Neuronal stem cell (in vitro differentiated cells): Measurements from ENCODE around the gene PLXNA4.

ENCODE experiments used
- DNase-seq: peaks from one replicate; pipeline ENCODE4 v3.0.0-alpha.2; 2013; ENCODE audit warnings: low spot score
- H2AFZ ChIP-seq: one replicate; pipeline ENCODE4 v1.6.1; 2013; ENCODE audit warnings: mild to moderate bottlenecking, low read length, inconsistent platforms
- H2AK5ac ChIP-seq: 2 replicates; pipeline ENCODE4 v1.6.1; 2013; ENCODE audit warnings: low read depth, mild to moderate bottlenecking, inconsistent platforms, low read length, moderate library complexity, mixed read lengths
- H2BK120ac ChIP-seq: 2 replicates; pipeline ENCODE4 v1.6.1; 2013; ENCODE audit warnings: low read depth, mild to moderate bottlenecking, inconsistent platforms, low read length, moderate library complexity, mixed read lengths
- H2BK12ac ChIP-seq: one replicate; pipeline ENCODE4 v1.6.1; 2013; ENCODE audit warnings: low read length, inconsistent platforms
- H2BK15ac ChIP-seq: 2 replicates; pipeline ENCODE4 v1.6.1; 2013; ENCODE audit warnings: mild to moderate bottlenecking, low read length, inconsistent platforms, mixed read lengths
- H2BK5ac ChIP-seq: one replicate; pipeline ENCODE4 v1.6.1; 2013; ENCODE audit warnings: inconsistent platforms, mild to moderate bottlenecking, low read length, moderate library complexity
- H3K14ac ChIP-seq: one replicate; pipeline ENCODE4 v1.6.1; 2013; ENCODE audit warnings: low read length, inconsistent platforms
- H3K18ac ChIP-seq: 2 replicates; pipeline ENCODE4 v1.6.1; 2013; ENCODE audit warnings: low read length, inconsistent platforms
- H3K23ac ChIP-seq: 2 replicates; pipeline ENCODE4 v1.6.1; 2013; ENCODE audit warnings: low read depth, mild to moderate bottlenecking, mixed read lengths, low read length, inconsistent platforms; ENCODE audit not compliant: poor library complexity
- H3K27ac ChIP-seq: replicated peaks from 3 replicates; pipeline ENCODE4 v1.5.1; 2013; ENCODE audit warnings: low read length, inconsistent platforms
- H3K27me3 ChIP-seq, 3 experiments: 2 replicates each; pipeline ENCODE4 v1.6.1; 2013; ENCODE audit warnings: low read length in 3 of 3, mild to moderate bottlenecking in 2 of 3, inconsistent platforms in 1 of 3, low read depth in 1 of 3, mixed read lengths in 1 of 3, moderate library complexity in 1 of 3; ENCODE audit not compliant: control insufficient read depth in 3 of 3, insufficient read depth in 3 of 3
- H3K36me3 ChIP-seq, 2 donors: replicated peaks in 1 of 2; 2 replicates each; pipeline ENCODE4 v1.6.1; 2013; ENCODE audit warnings: low read length in 2 of 2; ENCODE audit not compliant: control insufficient read depth in 2 of 2, insufficient read depth in 2 of 2
- H3K4ac ChIP-seq: 2 replicates; pipeline ENCODE4 v1.6.1; 2013; ENCODE audit warnings: inconsistent platforms, mild to moderate bottlenecking, low read length, moderate library complexity
- H3K4me1 ChIP-seq, 2 donors: 1 replicate in 1 of 2; 2 replicates in 1 of 2; pipeline ENCODE4 v1.6.1; 2013; ENCODE audit warnings: low read length in 2 of 2, low read depth in 1 of 2; ENCODE audit not compliant: control insufficient read depth in 2 of 2, insufficient read depth in 1 of 2
- H3K4me2 ChIP-seq: one replicate; pipeline ENCODE4 v1.6.1; 2013; ENCODE audit warnings: mild to moderate bottlenecking, low read length, inconsistent platforms; ENCODE audit not compliant: insufficient read depth, poor library complexity, severe bottlenecking
- H3K4me3 ChIP-seq, 2 donors: 2 replicates each; pipeline ENCODE4 v1.5.1; 2013; ENCODE audit warnings: low read length in 2 of 2, mild to moderate bottlenecking in 2 of 2, inconsistent platforms in 1 of 2, moderate library complexity in 1 of 2
- H3K79me1 ChIP-seq: one replicate; pipeline ENCODE4 v1.6.1; 2013; ENCODE audit warnings: low read depth, mild to moderate bottlenecking, inconsistent platforms, low read length, moderate library complexity
- H3K9ac ChIP-seq: one replicate; pipeline ENCODE4 v1.6.1; 2013; ENCODE audit warnings: mild to moderate bottlenecking, low read depth, low read length, inconsistent platforms; ENCODE audit not compliant: poor library complexity
- H3K9me3 ChIP-seq, 2 donors: replicated peaks in 1 of 2; 2 replicates each; pipeline versions ENCODE3 to v1.6.1; 2013; ENCODE audit warnings: low read length in 2 of 2, mild to moderate bottlenecking in 2 of 2, inconsistent platforms in 1 of 2, low read depth in 1 of 2, mixed read lengths in 1 of 2, moderate library complexity in 1 of 2; ENCODE audit not compliant: control insufficient read depth in 2 of 2, insufficient read depth in 1 of 2
- H4K8ac ChIP-seq: one replicate; pipeline ENCODE4 v1.6.1; 2013; ENCODE audit warnings: low read depth, mild to moderate bottlenecking, inconsistent platforms, low read length, moderate library complexity
- H4K91ac ChIP-seq: one replicate; pipeline ENCODE4 v1.6.1; 2013; ENCODE audit warnings: low read length, low read depth, mild to moderate bottlenecking, inconsistent platforms; ENCODE audit not compliant: poor library complexity
- WGBS, 2 donors: extraction: QIAGEN DNeasy Blood & Tissue Kit; methylation state at CpG; one replicate each; pipeline ENCODE4 v1.1.7; 2013; ENCODE audit warnings: missing lambda C conversion rate in 2 of 2, mixed read lengths in 1 of 2; ENCODE audit not compliant: insufficient read length in 2 of 2, insufficient replicate concordance in 1 of 2; ENCODE audit errors: extremely low coverage in 2 of 2; 5-methylcytosine and 5-hydroxymethylcytosine counted together

The PLXNA4 gene

DNA sequence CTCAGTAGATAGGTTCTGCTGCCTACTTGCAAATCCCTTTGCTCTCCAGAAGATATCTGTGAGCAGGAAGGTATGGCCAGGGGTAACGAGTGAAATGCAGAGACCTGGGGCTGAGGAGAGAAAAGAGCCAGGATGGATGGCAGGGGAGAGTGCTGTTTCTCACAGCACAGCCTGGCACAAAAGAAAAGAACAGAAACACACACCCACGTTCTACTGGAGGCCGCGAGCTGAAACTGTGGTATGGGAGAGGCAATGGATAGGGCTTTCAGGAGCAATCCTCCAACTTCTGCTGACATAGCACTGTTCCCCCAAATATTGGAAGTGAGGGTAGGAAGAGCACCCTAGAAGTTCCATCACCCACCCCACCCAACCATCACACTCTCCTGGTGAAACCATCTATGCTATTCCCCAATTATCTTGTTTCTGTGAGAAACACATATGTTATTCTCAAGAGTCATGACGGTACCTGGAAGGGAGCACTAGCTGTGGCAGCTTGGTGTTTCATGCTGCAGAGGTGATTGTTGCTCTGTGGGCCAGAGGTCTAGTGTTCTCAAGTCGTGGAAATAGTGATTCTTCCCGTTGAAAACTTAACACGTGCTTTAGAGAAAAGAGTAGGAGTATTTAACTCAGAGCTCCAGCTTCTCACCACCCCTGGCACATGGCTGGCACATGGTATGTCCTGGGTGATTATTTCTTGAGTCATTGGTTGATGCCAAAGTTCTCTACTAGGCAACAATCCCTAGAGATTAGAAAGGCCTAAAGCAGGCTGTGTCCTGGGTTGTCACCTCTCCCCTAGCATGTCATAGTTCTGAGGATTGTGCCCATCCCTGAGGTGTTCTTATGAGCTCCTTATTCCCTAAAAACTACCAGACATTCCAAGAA, 198.3 kb downstream of the PLXNA4 start:
- no peaks in the 10 kb centered on the region for H3K27me3 ChIP-seq
- H2AFZ ChIP-seq, result no peak overlapping the region
- H3K9ac ChIP-seq, result no peak overlapping the region
- no peak overlapping the region for H3K4me3 ChIP-seq
- H3K23ac ChIP-seq, result no peak overlapping the region
- DNase-seq, result no peak
- H3K4ac ChIP-seq, result no peak overlapping the region
- no peak overlapping the region for H4K8ac ChIP-seq
- H2BK5ac ChIP-seq, result no peak overlapping the region
- no peak overlapping the region for H4K91ac ChIP-seq
- no peak overlapping the region for H2BK120ac ChIP-seq
- no peak overlapping the region for H3K18ac ChIP-seq
- no peak overlapping the region for H3K4me2 ChIP-seq
- H3K4me1 ChIP-seq, result peaks cover 0 to 5% of the 10 kb centered on the region in 2 donors
- no peaks in the 10 kb centered on the region for H3K36me3 ChIP-seq
- no peak overlapping the region for H3K14ac ChIP-seq
- no peak overlapping the region for H2AK5ac ChIP-seq
- H3K79me1 ChIP-seq, result no peaks in the 10 kb centered on the region
- H3K9me3 ChIP-seq, result no peaks in the 10 kb centered on the region
- H2BK12ac ChIP-seq, result no peak overlapping the region
- no CpG with 5 or more reads among the region's 8 CpGs for WGBS, 2 donors
- no peak overlapping the region for H3K27ac ChIP-seq
- H2BK15ac ChIP-seq, result no peak overlapping the region

DNA sequence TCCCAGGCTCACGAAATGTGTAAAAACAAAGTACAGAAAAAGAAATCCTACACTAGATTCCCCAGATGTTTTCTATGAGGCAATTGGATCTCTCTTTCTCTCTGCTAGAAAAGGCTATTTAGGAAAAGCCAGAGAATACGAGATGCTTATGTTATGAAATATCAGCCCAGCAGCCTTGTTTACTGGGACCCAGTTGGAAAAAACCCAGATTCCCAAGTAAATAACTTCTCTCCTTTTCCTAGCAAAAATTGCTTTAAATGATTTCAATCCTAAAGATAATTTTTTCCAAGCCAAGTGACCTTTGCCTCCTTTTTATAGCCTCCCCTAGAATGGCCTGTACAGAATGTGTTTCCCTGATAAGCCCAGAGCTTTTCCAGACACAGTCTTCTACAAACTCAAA, 199.3 kb downstream of the PLXNA4 start:
- Histone ChIP-seq H3K79me1 (no peaks in the 10 kb centered on the region), H2BK120ac (no peak overlapping the region), H3K36me3 (no peaks in the 10 kb centered on the region), H3K9ac (no peak overlapping the region), H3K4ac (no peak overlapping the region), H3K9me3 (no peaks in the 10 kb centered on the region), H3K4me3 (no peak overlapping the region), H3K27ac (no peak overlapping the region), H4K91ac (no peak overlapping the region), H2AFZ (no peak overlapping the region), H3K4me2 (no peak overlapping the region), H3K23ac (no peak overlapping the region), H3K14ac (no peak overlapping the region), H2BK5ac (no peak overlapping the region), H2BK12ac (no peak overlapping the region), H4K8ac (no peak overlapping the region), H2AK5ac (no peak overlapping the region), H3K4me1 (peaks cover 0 to 5% of the 10 kb centered on the region in 2 donors), H2BK15ac (no peak overlapping the region), H3K27me3 (no peaks in the 10 kb centered on the region), H3K18ac (no peak overlapping the region)
- no peak for DNase-seq
- WGBS, 2 donors, result no CpG with 5 or more reads among the region's 2 CpGs

DNA sequence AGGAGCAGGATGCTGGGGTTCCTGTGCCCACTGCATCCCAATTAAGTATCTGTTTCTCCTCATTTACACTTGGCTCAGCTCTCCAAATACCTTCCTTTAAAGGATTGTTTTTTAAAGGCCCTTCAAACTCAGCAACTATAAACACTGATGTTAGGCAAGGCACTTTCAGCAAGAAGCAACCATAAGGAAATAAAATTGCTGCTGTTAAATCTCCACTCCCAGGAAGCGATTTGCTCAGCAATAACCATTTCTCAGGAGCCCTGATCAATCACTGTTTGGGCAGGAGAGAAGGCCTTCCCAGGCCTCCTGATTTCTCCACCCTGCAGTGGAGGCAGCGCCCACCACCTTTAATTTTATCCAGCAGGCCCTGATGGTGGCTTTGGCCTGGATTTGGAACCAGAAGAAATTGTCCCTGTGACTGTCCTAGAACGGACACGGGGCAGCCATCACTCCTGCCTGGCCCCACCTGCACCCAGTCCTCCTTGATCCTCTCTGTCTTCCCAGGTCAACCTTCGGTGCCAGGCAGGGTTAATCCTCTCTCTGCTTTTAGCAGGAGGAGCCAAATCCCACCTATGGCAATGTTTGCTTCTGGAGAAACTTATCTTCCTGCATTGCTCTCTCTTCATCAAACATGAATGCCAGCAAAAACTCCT, 199.8 kb downstream of the PLXNA4 start:
- H3K9ac ChIP-seq, result no peak overlapping the region
- H4K91ac ChIP-seq, result no peak overlapping the region
- H3K36me3 ChIP-seq, result no peaks in the 10 kb centered on the region
- no CpG with 5 or more reads among the region's 5 CpGs for WGBS, 2 donors
- H3K14ac ChIP-seq, result no peak overlapping the region
- H2BK12ac ChIP-seq, result no peak overlapping the region
- no peak overlapping the region for H2BK15ac ChIP-seq
- H2BK5ac ChIP-seq, result no peak overlapping the region
- no peak overlapping the region for H3K4me2 ChIP-seq
- no peak overlapping the region for H2AK5ac ChIP-seq
- H3K9me3 ChIP-seq, result no peaks in the 10 kb centered on the region
- no peak for DNase-seq
- H3K79me1 ChIP-seq, result no peaks in the 10 kb centered on the region
- H3K23ac ChIP-seq, result no peak overlapping the region
- H3K4me3 ChIP-seq, result no peak overlapping the region
- H2AFZ ChIP-seq, result no peak overlapping the region
- no peaks in the 10 kb centered on the region for H3K27me3 ChIP-seq
- H3K4ac ChIP-seq, result no peak overlapping the region
- H2BK120ac ChIP-seq, result no peak overlapping the region
- H3K27ac ChIP-seq, result no peak overlapping the region
- H4K8ac ChIP-seq, result no peak overlapping the region
- no peak overlapping the region for H3K18ac ChIP-seq
- H3K4me1 ChIP-seq, result peaks cover 0 to 5% of the 10 kb centered on the region in 2 donors

DNA sequence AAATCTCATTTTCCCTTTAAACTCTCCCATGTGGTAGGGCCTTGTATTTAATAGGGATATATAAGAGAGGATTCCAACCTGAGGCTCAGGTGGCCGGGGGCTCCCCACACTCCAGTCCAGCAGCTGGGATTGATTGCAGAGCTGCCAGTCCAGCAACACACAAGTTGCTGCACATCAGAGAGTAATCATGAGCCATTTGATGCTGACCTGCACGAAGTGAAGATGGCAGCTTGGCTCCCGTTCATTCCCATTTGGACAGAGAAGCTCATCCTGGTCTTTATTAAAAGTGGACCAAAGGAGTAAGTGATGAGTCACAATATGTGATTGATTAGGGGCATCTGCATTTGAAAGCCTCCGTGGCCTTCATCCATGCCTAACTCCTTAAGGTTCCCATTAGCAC, 202.4 kb downstream of the PLXNA4 start:
- Histone ChIP-seq H2AK5ac (no peak overlapping the region), H3K4me1 (no peaks in the 10 kb centered on the region), H3K9me3 (no peaks in the 10 kb centered on the region), H3K4me2 (no peak overlapping the region), H3K9ac (no peak overlapping the region), H3K4me3 (no peak overlapping the region), H2BK12ac (no peak overlapping the region), H4K8ac (no peak overlapping the region), H3K79me1 (no peaks in the 10 kb centered on the region), H3K18ac (no peak overlapping the region), H4K91ac (no peak overlapping the region), H3K36me3 (no peaks in the 10 kb centered on the region), H2BK5ac (no peak overlapping the region), H3K14ac (no peak overlapping the region), H2AFZ (no peak overlapping the region), H3K4ac (no peak overlapping the region), H2BK15ac (no peak overlapping the region), H3K23ac (no peak overlapping the region), H2BK120ac (no peak overlapping the region), H3K27me3 (no peaks in the 10 kb centered on the region), H3K27ac (no peak overlapping the region)
- DNase-seq, result no peak
- WGBS, 2 donors, result no CpG with 5 or more reads among the region's 4 CpGs
